ENCODE data around the gene GNAI2.

GNAI2 gene

DNA sequence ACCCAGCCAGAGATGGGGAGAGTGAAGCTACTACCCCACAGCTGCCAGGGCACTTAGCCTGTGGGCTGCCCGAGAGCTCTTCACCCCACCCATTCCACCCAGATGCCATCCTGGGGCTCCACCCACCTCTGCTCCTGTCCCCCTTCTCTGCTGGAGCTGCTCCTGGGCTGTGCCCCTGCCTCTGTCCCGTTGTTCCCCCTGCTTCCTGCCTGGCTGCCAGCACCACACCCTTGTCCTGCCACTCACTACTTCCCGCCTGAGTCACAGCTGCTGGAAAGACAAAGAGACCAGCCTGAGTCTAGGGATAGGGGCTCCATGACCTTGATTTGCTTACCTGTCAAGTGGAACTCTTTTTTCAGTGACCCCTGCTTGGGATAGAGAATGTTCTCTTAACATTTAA is 12.4 kb downstream of the GNAI2 start:
- H3K4me3 ChIP-seq (ENCODE audit: control insufficient read depth, low read depth, low read length): no peak overlapping the region
- DNase-seq (ENCODE audit: low read depth): peak; percentile 46
- TF ChIP-seq, protein P1, sequence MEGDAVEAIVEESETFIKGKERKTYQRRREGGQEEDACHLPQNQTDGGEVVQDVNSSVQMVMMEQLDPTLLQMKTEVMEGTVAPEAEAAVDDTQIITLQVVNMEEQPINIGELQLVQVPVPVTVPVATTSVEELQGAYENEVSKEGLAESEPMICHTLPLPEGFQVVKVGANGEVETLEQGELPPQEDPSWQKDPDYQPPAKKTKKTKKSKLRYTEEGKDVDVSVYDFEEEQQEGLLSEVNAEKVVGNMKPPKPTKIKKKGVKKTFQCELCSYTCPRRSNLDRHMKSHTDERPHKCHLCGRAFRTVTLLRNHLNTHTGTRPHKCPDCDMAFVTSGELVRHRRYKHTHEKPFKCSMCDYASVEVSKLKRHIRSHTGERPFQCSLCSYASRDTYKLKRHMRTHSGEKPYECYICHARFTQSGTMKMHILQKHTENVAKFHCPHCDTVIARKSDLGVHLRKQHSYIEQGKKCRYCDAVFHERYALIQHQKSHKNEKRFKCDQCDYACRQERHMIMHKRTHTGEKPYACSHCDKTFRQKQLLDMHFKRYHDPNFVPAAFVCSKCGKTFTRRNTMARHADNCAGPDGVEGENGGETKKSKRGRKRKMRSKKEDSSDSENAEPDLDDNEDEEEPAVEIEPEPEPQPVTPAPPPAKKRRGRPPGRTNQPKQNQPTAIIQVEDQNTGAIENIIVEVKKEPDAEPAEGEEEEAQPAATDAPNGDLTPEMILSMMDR (conservative IDR thresholded peaks at IDR 0.05; ENCODE audit: control insufficient read depth, insufficient read depth, low read depth, low read length): no peak

DNA sequence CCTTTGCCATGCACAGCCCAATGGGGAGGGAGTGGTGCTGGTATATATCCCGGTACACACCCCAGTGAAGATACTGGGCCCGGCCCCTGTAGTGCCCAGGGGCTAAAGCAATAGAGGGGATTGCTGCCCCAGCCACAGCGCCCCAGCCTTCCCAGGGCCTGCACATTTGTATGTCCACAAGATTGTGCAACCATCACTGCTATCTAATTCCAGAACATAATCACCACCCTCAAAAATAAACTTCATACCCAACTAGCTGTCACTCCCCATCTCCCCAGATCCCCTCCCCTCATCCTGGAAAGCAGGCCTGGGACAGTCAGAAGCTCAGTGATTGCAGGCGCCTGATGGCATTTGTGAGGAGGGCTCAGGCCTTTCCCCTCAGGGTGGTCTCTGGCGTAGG is 13.5 kb downstream of the GNAI2 start:
- TF ChIP-seq, protein P1 (conservative IDR thresholded peaks at IDR 0.05; ENCODE audit: control insufficient read depth, insufficient read depth, low read depth, low read length): no peak
- no peak for DNase-seq (ENCODE audit: low read depth)
- H3K4me3 ChIP-seq (ENCODE audit: control insufficient read depth, low read depth, low read length): no peak overlapping the region

DNA sequence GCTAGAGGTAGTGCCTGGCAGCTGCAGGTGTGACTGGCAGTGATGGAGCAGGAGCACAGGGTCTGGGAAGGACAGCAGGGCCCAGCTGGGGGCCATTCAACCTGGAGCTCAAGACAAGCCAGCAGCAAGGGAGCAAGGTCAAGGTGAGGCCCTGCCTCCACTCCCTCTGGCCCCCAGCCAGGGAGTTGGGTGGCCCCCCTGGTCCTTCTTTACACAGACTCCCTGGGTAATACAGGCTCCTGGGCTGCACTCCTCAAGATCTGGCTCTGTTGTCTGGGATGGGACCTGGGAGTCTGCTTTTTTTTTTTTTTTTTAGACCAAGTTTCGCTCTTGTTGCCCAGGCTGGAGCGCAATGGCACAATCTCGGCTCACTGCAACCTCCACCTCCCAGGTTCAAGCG is 14.5 kb downstream of the GNAI2 start:
- no peak for DNase-seq (ENCODE audit: low read depth)
- TF ChIP-seq, protein P1 (conservative IDR thresholded peaks at IDR 0.05; ENCODE audit: control insufficient read depth, insufficient read depth, low read depth, low read length): no peak
- no peak overlapping the region for H3K4me3 ChIP-seq (ENCODE audit: control insufficient read depth, low read depth, low read length)

DNA sequence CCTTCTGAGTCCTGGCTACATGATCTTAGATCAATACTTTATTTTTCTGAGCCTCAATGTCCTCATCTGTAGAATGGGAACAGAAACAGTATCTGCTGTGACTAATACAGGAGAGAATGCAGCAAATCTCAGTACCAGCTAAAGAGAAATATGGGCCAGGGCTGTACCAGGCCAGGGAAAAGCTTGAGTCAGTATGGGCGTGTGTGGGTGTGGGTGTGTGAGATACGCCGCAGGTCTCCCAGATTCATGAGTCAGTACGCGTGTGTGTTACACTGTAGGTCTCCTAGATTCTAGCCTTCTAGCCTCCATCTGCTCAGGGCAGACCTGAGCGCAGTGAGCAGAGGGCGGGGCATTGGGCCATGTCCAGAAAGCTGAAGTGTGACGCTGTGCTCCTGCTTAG is 15.2 kb downstream of the GNAI2 start:
- H3K4me3 ChIP-seq (ENCODE audit: control insufficient read depth, low read depth, low read length): no peak overlapping the region
- TF ChIP-seq, protein P1 (conservative IDR thresholded peaks at IDR 0.05; ENCODE audit: control insufficient read depth, insufficient read depth, low read depth, low read length): no peak
- peak; percentile 98 for DNase-seq (ENCODE audit: low read depth)

DNA sequence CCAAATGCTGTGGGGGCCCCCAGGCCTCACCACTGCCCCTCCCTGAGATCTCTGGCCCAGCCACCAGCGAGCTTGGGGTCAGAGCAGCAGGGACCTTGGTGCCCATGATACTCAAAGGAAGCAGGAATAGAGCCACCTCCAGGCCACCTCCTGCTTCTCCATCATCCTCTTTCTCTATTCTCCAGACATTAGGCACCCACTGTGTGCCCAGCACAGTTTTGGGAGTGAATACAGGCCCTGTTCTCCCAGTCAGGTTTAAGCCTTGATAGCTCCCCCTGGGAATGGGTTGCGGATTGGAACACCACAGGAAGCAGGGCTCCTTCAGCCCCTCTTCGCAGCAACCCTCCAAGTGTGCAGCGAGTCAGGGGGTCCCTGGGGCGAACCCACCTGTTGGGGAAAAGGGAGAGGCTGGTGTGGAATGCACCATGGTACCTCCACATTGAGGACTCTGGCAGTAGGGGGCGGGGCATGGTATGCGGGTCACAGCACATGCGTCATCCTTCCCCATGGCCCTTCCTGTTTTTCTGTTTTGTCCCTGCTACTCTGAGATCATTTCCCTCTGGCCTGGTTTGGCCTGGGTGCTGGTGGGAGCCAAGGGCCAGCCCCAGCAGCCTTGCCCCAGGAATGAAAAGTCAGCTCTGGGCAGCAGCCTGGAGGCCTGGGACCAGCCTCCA is 18.7 kb downstream of the GNAI2 start:
- no peak overlapping the region for H3K4me3 ChIP-seq (ENCODE audit: control insufficient read depth, low read depth, low read length)
- DNase-seq (ENCODE audit: low read depth): peak; percentile 79
- TF ChIP-seq, protein P1 (conservative IDR thresholded peaks at IDR 0.05; ENCODE audit: control insufficient read depth, insufficient read depth, low read depth, low read length): no peak

DNA sequence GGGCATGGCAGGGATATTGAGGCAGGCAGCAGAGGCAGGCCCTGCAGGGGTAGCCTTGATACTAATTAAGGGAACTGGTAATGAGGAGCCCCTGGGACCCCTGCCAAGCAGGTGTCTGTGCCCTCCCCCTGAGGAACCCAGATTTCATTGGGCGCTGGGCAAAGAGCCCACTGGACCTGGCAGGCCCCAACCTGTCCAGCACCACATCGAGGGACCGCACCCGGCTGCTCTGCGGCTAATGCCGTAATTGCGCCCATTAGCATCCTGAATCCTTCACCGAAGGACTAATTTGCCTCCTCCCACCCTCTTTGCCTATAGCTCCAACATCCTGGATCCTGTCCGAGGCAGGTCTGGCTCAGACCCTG is 19.2 kb downstream of the GNAI2 start:
- H3K4me3 ChIP-seq (ENCODE audit: control insufficient read depth, low read depth, low read length): no peak overlapping the region
- TF ChIP-seq, protein P1 (conservative IDR thresholded peaks at IDR 0.05; ENCODE audit: control insufficient read depth, insufficient read depth, low read depth, low read length): no peak
- no peak for DNase-seq (ENCODE audit: low read depth)

Measured in fibroblast of mammary gland (primary cell).